ENCODE results near the gene POU3F1. TPM values are rescaled to one million over a fixed set of nuclear protein-coding genes. Genes with fewer than 3 reads are reported as not detected.
A peak's percentile ranks its signal among the peaks of the same experiment; 100 is the strongest.

The POU3F1 gene
- total and polyA plus RNA-seq, 10 of the 15 experiments (the other 5 are each of a cell fraction or from before 2014, with no cell fraction given): 0.04 to 0.53 (median 0.10) TPM; not detected in 3

GRCh38 chr1:38038861-38039260 lies 7.7 kb downstream of the POU3F1 start:
- no peak; the same call in 1 of the 3 replicates for ATAC-seq
- CTCF ChIA-PET: interaction anchor here (0.7 to 11.0 kb wide), 12 partner anchors 8 to 796 kb away, joined by 3 to 179 read pairs (median 4); partner anchors contain the start of gene POU3F1
- SMC1A ChIA-PET (ENCODE audit: uncharacterized antibody, unreplicated experiment): interaction anchor here (1.2 to 23.8 kb wide), 5 partner anchors 10 to 135 kb away, joined by 3 to 316 read pairs (median 4); partner anchors contain the start of gene UTP11
- 27% methylated on average over 10 of the region's 10 CpGs for WGBS (ENCODE audit: insufficient coverage, insufficient replicate concordance, low lambda C conversion rate, missing lambda C conversion rate)
- POLR2A ChIA-PET: interaction anchor here (0.6 to 1.8 kb wide), 4 partner anchors 10 to 447 kb away, joined by 3 to 5 read pairs (median 4); no protein-coding TSS in a partner anchor
- in situ Hi-C loops (cut with MboI): loop anchor here (25.0 kb wide), 1 partner anchor 548 kb away; no protein-coding TSS in a partner anchor
- no TSS peak for BruUV-seq (replicated peaks)
- Histone ChIP-seq H3K27me3 (replicated peaks in 1 of 2; ENCODE audit: control insufficient read depth in 2 of 2, insufficient read depth in 2 of 2, low read length in 1 of 2) (peaks cover 4 to 8% of the 10 kb centered on the region in 2 experiments), H4K20me1 (ENCODE audit: control insufficient read depth, insufficient read depth) (no peaks in the 10 kb centered on the region; the same call in 1 of the 2 replicates), H3K79me2 (ENCODE audit: control insufficient read depth, insufficient read depth, low read length) (no peaks in the 10 kb centered on the region), H2AFZ (ENCODE audit: control insufficient read depth, low read depth, low read length) (no peak overlapping the region), H3K9ac (ENCODE audit: control insufficient read depth, insufficient read depth, low read length) (no peak overlapping the region), H3K27ac (ENCODE audit: control insufficient read depth, insufficient read depth) (no peak overlapping the region), H3K4me3 (no peak overlapping the region), H3K9me3 (replicated peaks; ENCODE audit: control insufficient read depth, insufficient read depth, low read length) (no peaks in the 10 kb centered on the region), H3K36me3 (ENCODE audit: control insufficient read depth in 2 of 2, insufficient read depth in 2 of 2, low read length in 1 of 2) (no peaks in the 10 kb centered on the region), H3K4me1 (ENCODE audit: control insufficient read depth, insufficient read depth, low read length) (no peaks in the 10 kb centered on the region), H3K4me2 (ENCODE audit: control insufficient read depth, insufficient read depth) (no peak overlapping the region)
- intact Hi-C loops (cut with micrococcal nuclease; ENCODE audit: unreplicated experiment): no loop called here
- peak; percentile 42 for TF ChIP-seq MEF2B (IDR thresholded peaks at IDR 0.05; ENCODE audit: partially characterized antibody, poor library complexity, severe bottlenecking)
- TF ChIP-seq JUNB (IDR thresholded peaks at IDR 0.05): no peak
- no peak for FAIRE-seq
- RAD21 ChIA-PET (ENCODE audit: unreplicated experiment): interaction anchor here (0.9 to 8.2 kb wide), 10 partner anchors 9 to 796 kb away, joined by 3 to 123 read pairs (median 5); partner anchors contain the start of gene UTP11
- no peak for DNase-seq (ENCODE audit: low read depth, low spot score)

- Histone ChIP-seq H4K20me1 (ENCODE audit: control insufficient read depth, insufficient read depth) (no peaks in the 10 kb centered on the region), H3K4me1 (ENCODE audit: control insufficient read depth, insufficient read depth, low read length) (no peaks in the 10 kb centered on the region), H3K27me3 (replicated peaks in 1 of 2; ENCODE audit: control insufficient read depth in 2 of 2, insufficient read depth in 2 of 2, low read length in 1 of 2) (no peaks in the 10 kb centered on the region; a peak in 1 of 4 replicates), H3K9ac (ENCODE audit: control insufficient read depth, insufficient read depth, low read length) (no peak overlapping the region), H2AFZ (ENCODE audit: control insufficient read depth, low read depth, low read length) (no peak overlapping the region), H3K9me3 (replicated peaks; ENCODE audit: control insufficient read depth, insufficient read depth, low read length) (no peaks in the 10 kb centered on the region), H3K79me2 (ENCODE audit: control insufficient read depth, insufficient read depth, low read length) (no peaks in the 10 kb centered on the region), H3K4me2 (ENCODE audit: control insufficient read depth, insufficient read depth) (no peak overlapping the region), H3K27ac (ENCODE audit: control insufficient read depth, insufficient read depth) (no peak overlapping the region), H3K36me3 (ENCODE audit: control insufficient read depth in 2 of 2, insufficient read depth in 2 of 2, low read length in 1 of 2) (no peaks in the 10 kb centered on the region), H3K4me3 (no peak overlapping the region)
- CTCF ChIA-PET: interaction anchor here (0.7 to 11.0 kb wide), 12 partner anchors 9 to 783 kb away, joined by 3 to 179 read pairs (median 4); partner anchors contain the start of gene POU3F1
- no TSS peak for BruUV-seq (replicated peaks)
- SMC1A ChIA-PET (ENCODE audit: uncharacterized antibody, unreplicated experiment): interaction anchor here (0.9 to 23.8 kb wide), 8 partner anchors 9 to 136 kb away, joined by 3 to 316 read pairs (median 4); partner anchors contain the start of genes POU3F1 and UTP11
- peak; percentile 36; the same call in 2 of the 3 replicates for ATAC-seq
- no peak for DNase-seq (ENCODE audit: low read depth, low spot score)
- RAD21 ChIA-PET (ENCODE audit: unreplicated experiment): interaction anchor here (1.0 to 8.2 kb wide), 5 partner anchors 11 to 137 kb away, joined by 3 to 123 read pairs (median 4); no protein-coding TSS in a partner anchor
- WGBS (ENCODE audit: insufficient coverage, insufficient replicate concordance, low lambda C conversion rate, missing lambda C conversion rate): 64% methylated on average over 5 of the region's 5 CpGs
- POLR2A ChIA-PET: interaction anchor here (1.3 to 1.8 kb wide), 2 partner anchors 10 to 35 kb away, joined by 4 to 5 read pairs; partner anchors contain the start of gene POU3F1
- in situ Hi-C loops (cut with MboI) (loop anchor here (25.0 kb wide), 1 partner anchor 550 kb away; no protein-coding TSS in a partner anchor), intact Hi-C loops (cut with micrococcal nuclease; ENCODE audit: unreplicated experiment) (no loop called here)
- no peak for FAIRE-seq
- TF ChIP-seq RAD21 (IDR thresholded peaks at IDR 0.05; ENCODE audit: insufficient read depth, low read depth, low read length) (peak; percentile 57), RFX5 (IDR thresholded peaks at IDR 0.05; ENCODE audit: low read depth, low read length) (no peak), MXI1 (IDR thresholded peaks at IDR 0.05; ENCODE audit: low read depth, low read length) (no peak), ELK1 (IDR thresholded peaks at IDR 0.05; ENCODE audit: low read depth, low read length) (no peak), FOS (IDR thresholded peaks at IDR 0.05; ENCODE audit: borderline replicate concordance, extremely low read depth, insufficient read length) (no peak), DPF2 (IDR thresholded peaks at IDR 0.05) (no peak), PAX5 (IDR thresholded peaks at IDR 0.05; ENCODE audit: borderline replicate concordance, low read depth, low read length) (no peak), SMAD1 (IDR thresholded peaks at IDR 0.05; ENCODE audit: low read depth, partially characterized antibody) (no peak), CTCF (IDR thresholded peaks at IDR 0.05 in 2 of 3, conservative IDR thresholded peaks at IDR 0.05 in 1 of 3; ENCODE audit: control insufficient read depth in 2 of 3, extremely low read depth in 1 of 3, insufficient read depth in 1 of 3, low read depth in 3 of 3, low read length in 3 of 3) (peak in 2 of 3 experiments; percentile 11 to 47; a peak in 2 of 6 replicates)
Measured at GRCh38 chr1:38037221-38037939, 9.2 kb downstream of the POU3F1 start.

Data from GM12878 (cell line).